HG02938 (cell line): ENCODE data around the gene BICD2.

Experiments
- ATAC-seq: cut with Tn5 transposase; IDR thresholded peaks from one replicate; pipeline ENCODE4 v1.9.1; 2021; ENCODE audit warnings: mild to moderate bottlenecking, moderate library complexity; ENCODE audit not compliant: unreplicated experiment

Gene BICD2

DNA sequence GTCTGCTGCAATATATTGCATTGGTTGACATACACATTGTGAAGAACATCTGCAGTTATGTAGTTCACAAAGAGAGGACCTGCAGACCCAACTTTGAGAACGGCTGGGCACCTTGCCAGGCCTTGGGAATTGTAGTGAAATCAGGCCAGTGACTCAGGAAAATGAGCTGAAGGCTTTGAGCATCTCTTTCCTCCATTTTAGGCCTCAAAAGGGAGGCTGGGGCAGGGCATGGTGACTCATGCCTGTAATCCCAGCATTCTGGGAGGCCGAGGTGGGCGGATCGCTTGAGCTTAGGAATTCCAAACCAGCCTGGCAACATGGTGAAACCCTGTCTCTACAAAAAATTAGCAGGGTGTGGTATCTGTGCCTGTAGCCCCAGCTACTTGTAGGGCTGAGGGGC is 93.3 kb downstream of the BICD2 start:
- ATAC-seq: no peak

DNA sequence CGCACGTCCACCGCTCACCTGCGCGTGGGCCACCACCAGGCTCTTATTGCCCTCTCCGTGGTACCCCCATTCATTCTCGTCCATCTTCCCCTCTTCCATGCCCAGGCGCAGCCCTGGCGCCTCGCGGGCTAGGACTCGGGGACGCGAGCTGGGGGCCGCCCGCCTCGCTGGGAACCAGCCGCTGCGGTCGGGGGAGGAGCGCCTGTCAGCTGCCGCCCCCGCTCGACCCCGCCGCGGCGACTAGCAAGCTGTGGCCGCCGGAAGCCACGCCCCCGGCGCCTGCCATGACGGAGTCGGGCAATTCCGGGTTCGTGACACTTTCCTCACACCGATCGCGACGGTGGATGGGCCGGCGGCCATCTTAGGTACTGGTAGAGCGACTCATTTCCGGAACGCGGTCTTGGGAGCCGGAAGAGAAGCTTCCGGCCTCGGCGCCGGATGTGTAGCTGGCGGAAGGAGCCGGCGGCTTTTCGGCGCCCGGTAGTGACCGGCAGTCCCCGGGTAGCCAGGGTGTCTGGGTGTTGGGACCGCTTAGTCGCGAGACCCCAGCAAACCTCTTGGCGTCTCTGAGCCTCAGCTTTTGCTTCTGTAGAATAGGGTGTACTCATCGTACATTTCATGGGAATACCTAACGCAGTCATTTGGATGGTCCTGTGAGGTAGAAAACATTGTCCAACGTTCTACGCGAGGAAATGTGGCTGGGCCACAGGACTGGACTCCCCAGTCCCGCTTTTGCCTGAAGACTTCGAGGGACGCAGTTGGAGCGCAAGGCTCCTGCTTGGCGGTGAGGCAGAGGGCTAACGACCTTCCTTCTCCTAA is 94.5 kb downstream of the BICD2 start, which contains the start of gene IPPK:
TSS of gene IPPK (minus strand) at position 242 of the 819 bp plus-strand sequence. CDS start at position 99, 143 bp downstream.
- ATAC-seq: peak; percentile 94

DNA sequence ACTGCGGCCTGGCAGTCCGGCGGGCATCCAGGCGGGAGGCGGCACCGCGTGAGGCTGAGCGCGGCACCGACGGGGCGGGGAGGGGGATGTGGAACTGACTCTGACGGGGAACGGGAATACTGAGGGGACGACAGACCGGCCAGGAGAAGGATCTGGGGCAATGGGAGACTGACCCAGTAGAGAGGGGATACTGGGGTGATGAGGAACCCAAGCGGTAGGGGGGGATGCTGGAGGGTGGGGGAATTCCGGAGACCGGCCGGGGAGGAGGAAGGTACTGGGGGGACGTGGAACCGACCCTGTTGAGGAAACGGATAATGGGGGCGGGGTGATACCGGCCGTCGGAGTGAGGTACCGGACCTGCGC is 95.1 kb downstream of the BICD2 start:
- ATAC-seq: no peak

DNA sequence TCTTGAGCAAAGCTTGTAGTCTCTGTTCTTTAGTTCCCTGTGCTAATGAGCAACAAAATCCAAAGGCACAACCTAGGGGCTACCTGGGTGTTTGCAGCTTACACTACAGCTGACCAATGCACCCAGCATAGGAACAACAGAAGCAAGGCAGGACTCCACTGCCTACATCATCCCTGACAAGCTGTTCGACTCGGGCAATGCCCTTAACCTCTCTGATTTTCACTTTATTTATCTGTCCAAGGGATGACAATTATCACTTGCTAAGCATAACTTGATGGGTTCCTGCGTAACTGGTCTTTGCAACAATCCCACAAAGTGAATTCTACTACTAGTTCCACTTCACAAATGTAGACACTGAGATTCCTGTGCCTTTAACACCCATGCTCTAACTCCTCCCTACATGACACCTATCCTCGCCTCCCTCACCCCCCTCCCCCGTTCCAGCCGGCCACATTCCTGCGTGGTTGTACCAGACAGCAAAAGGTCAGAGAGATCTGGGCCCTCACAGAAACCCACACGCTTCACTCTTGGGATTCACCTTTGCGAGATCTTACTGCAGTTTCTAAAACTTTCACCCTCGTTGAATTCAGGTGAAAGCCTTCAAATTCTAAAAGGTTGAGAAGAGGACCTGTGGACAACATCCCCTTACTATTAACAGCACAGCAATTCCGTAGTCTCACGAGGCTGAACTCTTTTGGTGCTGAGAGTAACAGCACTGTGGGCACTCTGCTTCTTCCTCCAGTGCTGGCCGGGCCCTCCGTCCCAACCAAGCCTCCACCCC is 95.7 kb downstream of the BICD2 start:
- ATAC-seq: no peak

GRCh38 chr9:92666912-92667532 is 97.6 kb downstream of the BICD2 start:
- ATAC-seq: no peak

DNA sequence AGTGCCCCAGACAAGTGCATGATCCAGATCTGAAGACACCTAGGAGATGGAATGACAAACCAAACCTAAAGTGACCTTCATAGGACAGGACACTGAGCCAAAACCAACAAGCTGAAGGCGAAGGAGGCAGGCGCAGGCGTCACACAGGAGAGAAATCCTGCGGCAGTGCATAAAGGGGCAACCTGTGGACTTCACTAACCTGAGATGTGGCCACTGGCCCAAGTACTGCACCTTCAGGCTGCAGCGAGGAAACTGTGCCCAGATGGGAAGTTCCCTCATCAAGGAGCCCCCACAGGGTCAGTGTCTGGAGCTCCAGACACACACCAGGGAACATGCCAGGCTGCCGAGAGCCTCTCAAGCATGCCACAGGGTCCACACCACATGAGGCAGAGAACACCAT is 98.4 kb downstream of the BICD2 start:
- no peak for ATAC-seq

DNA sequence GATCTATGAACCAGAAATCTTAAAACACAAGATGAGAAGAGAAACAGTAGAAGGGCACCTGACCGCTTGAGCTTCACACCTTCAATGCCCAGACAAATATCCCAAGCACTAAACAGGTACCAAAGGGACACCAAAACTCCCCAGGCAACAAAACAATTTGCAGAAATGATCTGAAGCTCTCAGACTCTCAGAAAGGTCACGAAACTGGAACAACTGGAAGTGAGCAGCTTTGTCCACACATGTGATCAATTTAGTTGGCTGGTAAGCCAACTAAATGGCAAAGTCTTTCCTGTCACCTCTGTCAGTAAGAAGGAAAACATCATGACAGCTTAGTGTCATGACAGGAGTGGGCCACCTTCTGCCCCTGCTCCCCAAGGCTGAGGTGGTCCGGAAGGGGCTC is 98.8 kb downstream of the BICD2 start:
- no peak for ATAC-seq

DNA sequence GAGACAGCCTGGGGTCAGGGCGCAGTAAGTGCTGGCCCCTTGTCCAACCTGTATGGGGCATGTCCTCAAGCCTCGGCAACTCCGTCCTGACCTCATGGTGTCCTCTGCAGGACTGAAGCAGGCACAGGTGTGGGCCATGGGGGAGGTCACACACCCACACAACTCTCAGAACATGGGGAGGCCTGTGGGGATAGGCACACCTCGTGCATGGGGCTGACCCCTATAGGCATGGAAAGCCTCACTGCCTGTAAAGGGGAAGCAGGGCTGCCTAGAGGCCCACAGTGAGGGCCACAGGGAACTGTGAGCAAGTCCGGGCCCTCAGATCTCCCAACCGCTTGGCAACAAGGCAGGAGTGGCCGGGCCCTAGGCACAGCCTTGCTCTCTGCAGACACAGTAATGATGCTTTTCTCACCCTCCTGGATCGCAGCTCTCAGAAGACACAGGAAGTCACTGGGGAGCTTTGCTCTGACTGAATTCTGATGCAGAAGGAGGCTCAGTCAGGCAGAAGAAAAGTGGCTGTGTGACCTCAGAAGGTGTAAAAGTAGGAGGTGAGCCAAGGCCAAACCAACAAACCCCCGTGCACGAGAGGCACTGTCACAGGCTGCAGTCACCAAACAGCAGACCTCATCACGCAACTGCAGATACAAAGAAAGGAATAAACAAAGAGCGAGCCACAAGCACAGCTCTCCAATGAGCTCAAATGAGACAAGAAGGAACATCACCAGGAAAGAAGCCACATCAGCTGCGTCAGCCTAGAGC is 100.1 kb downstream of the BICD2 start:
- ATAC-seq: no peak

DNA sequence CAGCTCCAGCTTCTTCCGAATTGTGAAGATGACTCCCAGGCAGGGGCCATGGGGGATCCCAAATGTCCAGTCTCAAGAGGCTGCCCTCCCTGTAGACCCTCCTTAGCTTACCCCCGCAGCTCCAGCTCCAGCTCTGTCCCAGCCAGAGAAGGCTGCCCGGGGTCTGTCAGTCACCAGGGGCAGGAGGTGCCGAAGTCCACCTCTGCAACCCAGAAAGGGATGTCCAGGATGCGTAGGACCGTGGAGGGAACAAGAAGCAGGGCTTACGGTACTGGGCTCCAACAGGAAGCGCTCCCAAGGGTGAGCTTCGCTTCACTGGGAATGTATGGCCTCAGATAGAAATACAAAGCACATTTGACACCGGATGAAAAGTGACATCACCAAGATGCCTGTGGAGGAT is 100.7 kb downstream of the BICD2 start:
- ATAC-seq: no peak

DNA sequence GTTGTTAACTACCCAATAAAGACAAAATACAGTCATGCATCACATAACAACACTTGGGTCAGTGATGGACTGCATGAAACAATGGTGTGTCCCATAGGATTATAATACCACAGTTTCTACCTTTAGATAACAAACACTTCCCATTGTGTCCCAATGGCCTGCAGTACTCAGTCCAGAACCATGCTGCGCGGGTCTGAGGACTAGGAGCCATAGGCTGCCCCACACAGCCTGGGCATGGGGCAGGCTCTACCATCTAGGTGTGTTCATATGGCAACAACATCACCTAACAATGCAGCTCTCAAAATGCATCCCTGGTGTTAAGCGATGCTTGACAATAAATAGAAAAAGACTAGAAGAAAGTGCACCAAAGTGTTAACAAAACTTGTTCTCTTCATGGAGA is 101.5 kb downstream of the BICD2 start:
- no peak for ATAC-seq

GRCh38 chr9:92661743-92662142 is 102.9 kb downstream of the BICD2 start:
- ATAC-seq: no peak
